ENCODE measurements around the gene IRF3.
"Not testable (repeated sequence)": the region's sequence is repeated elsewhere in the genome, so short reads cannot be mapped to it uniquely, and the experiment has no call there.

Gene IRF3

GRCh38 chr19:49643466-49643865 is 22.2 kb downstream of the IRF3 start:
- no peak for DNase-seq (ENCODE audit: low read depth)

- no peak for DNase-seq (ENCODE audit: low read depth)
Measured at GRCh38 chr19:49642492-49643035, 23.1 kb downstream of the IRF3 start.

GRCh38 chr19:49641688-49642491 is 23.8 kb downstream of the IRF3 start, which contains the start of gene SCAF1:
SCAF1 (plus strand) TSS chr19:49642209; CDS start chr19:49645027, 2,818 bp downstream.
- DNase-seq (ENCODE audit: low read depth), result peak; percentile 98

GRCh38 chr19:49640113-49640898 is 25.4 kb downstream of the IRF3 start, which contains the start of gene RRAS:
RRAS (minus strand) TSS chr19:49640143; CDS start chr19:49640098, 45 bp downstream.
- peak; percentile 100 for DNase-seq (ENCODE audit: low read depth)

- no peak for DNase-seq (ENCODE audit: low read depth)
Measured at GRCh38 chr19:49639401-49640112, 26.1 kb downstream of the IRF3 start.

GRCh38 chr19:49637821-49638738 is 27.6 kb downstream of the IRF3 start:
- DNase-seq (ENCODE audit: low read depth), result no peak

- DNase-seq (ENCODE audit: low read depth), result no peak
Measured at GRCh38 chr19:49636233-49636932, 29.3 kb downstream of the IRF3 start.

- no peak for DNase-seq (ENCODE audit: low read depth)
Measured at GRCh38 chr19:49635530-49636232, 30.0 kb downstream of the IRF3 start.

- DNase-seq (ENCODE audit: low read depth), result not testable (repeated sequence)
Measured at GRCh38 chr19:49633273-49633672, 32.4 kb downstream of the IRF3 start.

GRCh38 chr19:49632576-49632975 is 33.1 kb downstream of the IRF3 start:
- no peak for DNase-seq (ENCODE audit: low read depth)

GRCh38 chr19:49631610-49632192 is 34.0 kb downstream of the IRF3 start:
- DNase-seq (ENCODE audit: low read depth), result no peak

GRCh38 chr19:49631014-49631588 is 34.6 kb downstream of the IRF3 start:
- DNase-seq (ENCODE audit: low read depth), result no peak

- no peak for DNase-seq (ENCODE audit: low read depth)
Measured at GRCh38 chr19:49629659-49630058, 36.0 kb downstream of the IRF3 start.

GRCh38 chr19:49626226-49626625 is 39.4 kb downstream of the IRF3 start:
- no peak for DNase-seq (ENCODE audit: low read depth)

- no peak for DNase-seq (ENCODE audit: low read depth)
Measured at GRCh38 chr19:49624967-49625910, 40.4 kb downstream of the IRF3 start.

GRCh38 chr19:49617860-49618259 is 47.8 kb downstream of the IRF3 start:
- DNase-seq (ENCODE audit: low read depth), result not testable (repeated sequence)

GRCh38 chr19:49616945-49617344 is 48.7 kb downstream of the IRF3 start:
- no peak for DNase-seq (ENCODE audit: low read depth)

- no peak for DNase-seq (ENCODE audit: low read depth)
Measured at GRCh38 chr19:49616532-49616931, 49.1 kb downstream of the IRF3 start.

Data from activated gamma-delta T cell treated with anti-CD3 and anti-CD28 coated beads, Interleukin-2, amount 50 U/mL, for 16 hours (primary cell).